Kidney (tissue), 14 donors: ENCODE results near the gene MYLK2. TPM values are rescaled to one million over a fixed set of nuclear protein-coding genes. Genes with fewer than 3 reads are reported as not detected.

Source experiments
- DNase-seq, 5 donors: peaks; one replicate each; pipeline ENCODE4 v3.0.0-alpha.2; 2013 to 2020
- FAIRE-seq: peaks from 2 replicates; lab custom pipeline; 2012; peaks lifted over from hg19 to GRCh38; lab: Jason Lieb, UNC
- H3K27ac ChIP-seq, 2 donors: one replicate each; pipeline ENCODE4 v1.7.0; 2013; ENCODE audit warnings: low read depth in 2 of 2, low read length in 2 of 2, inconsistent platforms in 1 of 2
- H3K27me3 ChIP-seq: one replicate; pipeline ENCODE4 v1.7.1; 2013; ENCODE audit warnings: low read length, inconsistent platforms; ENCODE audit not compliant: control insufficient read depth, insufficient read depth
- H3K36me3 ChIP-seq, 3 donors: one replicate each; pipeline versions ENCODE4 v1.7.0 to v1.7.1; 2013; ENCODE audit warnings: low read length in 3 of 3, control low read depth in 1 of 3, inconsistent platforms in 1 of 3; ENCODE audit not compliant: insufficient read depth in 3 of 3, control insufficient read depth in 2 of 3
- H3K4me1 ChIP-seq, 3 donors: one replicate each; pipeline versions ENCODE4 v1.7.0 to v1.7.1; 2013; ENCODE audit warnings: low read length in 3 of 3, inconsistent platforms in 1 of 3, low read depth in 1 of 3; ENCODE audit not compliant: control insufficient read depth in 2 of 3, insufficient read depth in 2 of 3
- H3K4me3 ChIP-seq, 3 donors: one replicate each; pipeline versions ENCODE4 v1.7.0 to v1.8.1; 2013; ENCODE audit warnings: low read length in 3 of 3, control low read depth in 1 of 3, inconsistent platforms in 1 of 3
- H3K9ac ChIP-seq, 3 donors: one replicate each; pipeline versions ENCODE4 v1.7.0 to v1.7.1; 2013; ENCODE audit warnings: low read length in 3 of 3, control low read depth in 1 of 3, inconsistent platforms in 1 of 3
- H3K9me3 ChIP-seq, 3 donors: one replicate each; pipeline versions ENCODE4 v1.7.0 to v1.7.1; 2013; ENCODE audit warnings: low read length in 3 of 3, control low read depth in 1 of 3, inconsistent platforms in 1 of 3; ENCODE audit not compliant: control insufficient read depth in 2 of 3, insufficient read depth in 1 of 3
- intact Hi-C: fragments of 100-400 bp; cut with DNase I; formaldehyde crosslinking; loops from one replicate; pipeline ENCODE4 v1.11.1; 2022
- polyA plus RNA-seq: library from polyadenylated mRNA; stranded (reverse); fragments of 350-450 nt; fragmentation: Illumina TruSeq; extraction: RNeasy Lipid Tissue Mini Kit (QIAGEN cat#74804); gene quantifications from one replicate; pipeline ENCODE4 v1.2.3, GENCODE V29; 2014; ENCODE audit warnings: low read depth, low replicate concordance; ENCODE audit not compliant: insufficient read depth
- total RNA-seq: library from RNA; stranded (reverse); fragmentation: NEBNext Ultra II Directional; extraction: Animal tissue kit (Norgen Biotek cat#: 25700); gene quantifications from one replicate; pipeline ENCODE4 v1.2.1, GENCODE V29; 2021
- TF ChIP-seq, protein P1 (sequence below): IDR thresholded peaks from 3 replicates; pipeline ENCODE4 v1.5.1; 2012; ENCODE audit warnings: mild to moderate bottlenecking, moderate library complexity, borderline replicate concordance; ENCODE audit not compliant: insufficient read depth; ENCODE audit errors: extremely low read depth
- donor health status: control.
- donor health status: control.
- donor health status: control.
- donor health status: control.
- donor health status: control.
- donor health status: DM: yes; HTN: yes; CAD: no.
- donor health status: Normal renal cell carcinoma (clear cell type).

The MYLK2 gene
- total and polyA plus RNA-seq, 2 donors from 2014 or later = not detected

DNA sequence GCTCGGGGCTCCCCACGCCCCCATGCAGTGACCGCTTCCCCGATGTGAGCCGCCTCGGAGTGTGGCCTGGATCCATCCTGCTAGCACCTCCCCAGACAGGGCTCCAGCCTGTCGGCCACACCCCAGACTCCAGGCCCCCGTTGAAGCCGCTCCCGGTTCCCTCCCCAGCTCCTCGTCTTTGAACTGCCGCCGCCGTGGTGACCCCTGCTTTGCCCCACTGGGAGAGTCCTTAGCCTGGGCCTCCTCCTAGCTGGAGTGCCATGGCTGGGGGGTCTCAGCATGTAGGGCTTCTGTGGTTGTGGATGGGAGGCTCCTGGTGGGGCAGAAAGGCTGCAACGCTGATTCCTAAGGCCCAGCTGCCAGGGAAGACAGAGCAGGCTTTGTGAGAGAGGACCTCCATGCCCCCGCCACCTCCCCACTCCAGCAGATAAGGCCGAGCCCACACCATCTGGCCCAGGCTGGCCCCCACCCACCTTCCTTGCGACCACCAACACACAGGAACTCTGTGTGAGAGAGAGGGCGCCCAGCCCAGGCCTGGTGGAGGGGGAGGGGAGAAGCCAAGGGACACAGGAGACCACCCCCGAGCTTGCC lies 14.9 kb downstream of the MYLK2 start:
- Histone ChIP-seq H3K4me3 (no peak overlapping the region), H3K27me3 (no peaks in the 10 kb centered on the region), H3K9me3 (no peaks in the 10 kb centered on the region), H3K27ac (no peak overlapping the region), H3K9ac (no peak overlapping the region), H3K4me1 (peaks cover 0 to 15% (median 6%) of the 10 kb centered on the region in 3 donors), H3K36me3 (no peaks in the 10 kb centered on the region)
- intact Hi-C loops = no loop called here
- DNase-seq (peak in 1 of 5 donors; percentile 53), FAIRE-seq (no peak)
- TF ChIP-seq, protein P1, sequence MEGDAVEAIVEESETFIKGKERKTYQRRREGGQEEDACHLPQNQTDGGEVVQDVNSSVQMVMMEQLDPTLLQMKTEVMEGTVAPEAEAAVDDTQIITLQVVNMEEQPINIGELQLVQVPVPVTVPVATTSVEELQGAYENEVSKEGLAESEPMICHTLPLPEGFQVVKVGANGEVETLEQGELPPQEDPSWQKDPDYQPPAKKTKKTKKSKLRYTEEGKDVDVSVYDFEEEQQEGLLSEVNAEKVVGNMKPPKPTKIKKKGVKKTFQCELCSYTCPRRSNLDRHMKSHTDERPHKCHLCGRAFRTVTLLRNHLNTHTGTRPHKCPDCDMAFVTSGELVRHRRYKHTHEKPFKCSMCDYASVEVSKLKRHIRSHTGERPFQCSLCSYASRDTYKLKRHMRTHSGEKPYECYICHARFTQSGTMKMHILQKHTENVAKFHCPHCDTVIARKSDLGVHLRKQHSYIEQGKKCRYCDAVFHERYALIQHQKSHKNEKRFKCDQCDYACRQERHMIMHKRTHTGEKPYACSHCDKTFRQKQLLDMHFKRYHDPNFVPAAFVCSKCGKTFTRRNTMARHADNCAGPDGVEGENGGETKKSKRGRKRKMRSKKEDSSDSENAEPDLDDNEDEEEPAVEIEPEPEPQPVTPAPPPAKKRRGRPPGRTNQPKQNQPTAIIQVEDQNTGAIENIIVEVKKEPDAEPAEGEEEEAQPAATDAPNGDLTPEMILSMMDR = no peak

DNA sequence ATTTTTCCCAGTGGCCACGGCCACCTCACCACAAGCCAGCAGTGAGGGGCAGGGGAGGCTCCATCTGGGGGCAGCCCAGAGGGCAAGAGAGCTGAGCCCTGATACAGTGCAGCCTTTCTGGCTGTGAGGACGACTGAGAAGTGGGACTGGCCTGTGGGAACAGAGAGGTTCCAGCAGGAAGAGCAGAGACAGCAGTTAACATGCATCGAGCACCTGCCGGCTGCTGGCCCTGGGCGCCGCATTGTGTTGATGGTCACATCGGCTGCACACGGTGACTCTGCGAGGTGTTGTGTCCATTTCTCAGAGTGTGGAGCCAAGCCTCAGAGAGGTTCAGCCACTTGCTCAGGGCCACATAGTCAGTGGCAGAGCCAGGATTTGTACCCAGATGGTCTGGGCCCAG lies 16.4 kb downstream of the MYLK2 start:
- H3K9ac ChIP-seq = no peak overlapping the region
- H3K4me3 ChIP-seq = no peak overlapping the region
- no peaks in the 10 kb centered on the region for H3K27me3 ChIP-seq
- H3K36me3 ChIP-seq = no peaks in the 10 kb centered on the region
- intact Hi-C loops = no loop called here
- no peaks in the 10 kb centered on the region for H3K9me3 ChIP-seq
- H3K27ac ChIP-seq = no peak overlapping the region
- H3K4me1 ChIP-seq = peaks cover 0 to 18% (median 6%) of the 10 kb centered on the region in 3 donors
- DNase-seq (peak in 1 of 5 donors; percentile 34), FAIRE-seq (no peak)
- TF ChIP-seq, protein P1 = no peak

DNA sequence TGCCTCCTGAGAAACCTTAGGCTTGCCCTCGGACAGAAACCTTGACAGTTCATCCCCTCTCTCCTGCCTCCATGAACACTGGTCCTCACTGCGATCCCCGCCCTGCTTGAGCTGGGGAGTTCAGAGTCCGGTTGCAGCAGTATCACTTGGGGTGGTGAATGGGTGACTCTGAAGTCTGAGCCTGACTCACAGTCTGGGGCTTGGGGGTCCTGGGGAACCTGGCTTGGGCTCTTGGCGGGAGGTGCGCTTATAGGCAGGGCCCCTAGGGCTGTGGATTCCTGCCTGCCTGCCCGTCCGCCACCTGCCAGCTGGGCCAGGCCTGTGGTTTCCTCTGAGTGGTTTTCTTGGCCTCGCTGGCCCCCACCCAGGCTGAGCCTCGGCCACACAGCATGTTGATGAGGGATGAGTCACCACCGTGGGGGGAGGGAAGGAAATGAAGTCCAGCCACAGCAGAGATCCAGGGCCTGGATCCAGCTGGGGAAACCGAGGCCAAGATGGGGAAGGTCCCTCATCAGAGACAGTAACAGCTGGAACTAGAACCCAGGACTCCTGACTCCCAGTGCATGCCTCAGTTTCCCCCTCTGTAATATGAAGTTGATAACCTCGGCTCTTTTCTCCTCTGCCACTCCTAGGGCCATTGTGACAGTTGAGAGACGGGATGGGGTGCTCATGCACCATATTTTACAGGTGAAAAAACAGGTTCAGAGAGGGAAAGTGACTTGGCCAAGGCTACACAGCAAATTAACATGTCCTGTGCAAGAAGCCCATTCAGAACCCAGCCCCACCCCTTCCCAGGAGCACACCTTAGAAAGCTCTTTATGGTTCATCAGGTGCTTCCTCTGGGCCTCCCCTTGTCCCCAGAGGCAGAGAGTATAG lies 17.1 kb downstream of the MYLK2 start:
- FAIRE-seq = no peak
- Histone ChIP-seq H3K36me3 (no peaks in the 10 kb centered on the region), H3K4me3 (no peak overlapping the region), H3K9ac (no peak overlapping the region), H3K9me3 (no peaks in the 10 kb centered on the region), H3K27me3 (no peaks in the 10 kb centered on the region), H3K27ac (no peak overlapping the region), H3K4me1 (peaks cover 0 to 20% (median 6%) of the 10 kb centered on the region in 3 donors)
- peak in 3 of 5 donors; percentile 45 to 95 (median 46) for DNase-seq
- intact Hi-C loops = no loop called here
- TF ChIP-seq, protein P1 = no peak
